GM12801 (cell line): Measurements from ENCODE around the gene PRADC1.

Experiments used
- CTCF ChIP-seq: IDR thresholded peaks from one replicate; pipeline ENCODE4 v1.5.1; 2011; ENCODE audit warnings: control low read depth; ENCODE audit not compliant: insufficient read length; ENCODE audit errors: extremely low read depth

The PRADC1 gene

GRCh38 chr2:73212448-73213176 is 20.4 kb downstream of the PRADC1 start:
- TF ChIP-seq CTCF: no peak

- no peak for TF ChIP-seq CTCF
Observed at GRCh38 chr2:73212098-73212447, 21.0 kb downstream of the PRADC1 start.

- no peak for TF ChIP-seq CTCF
Observed at GRCh38 chr2:73210696-73211095, 22.3 kb downstream of the PRADC1 start.

GRCh38 chr2:73210019-73210418 is 23.0 kb downstream of the PRADC1 start:
- no peak for TF ChIP-seq CTCF

- TF ChIP-seq CTCF: no peak
Observed at GRCh38 chr2:73208258-73208657, 24.8 kb downstream of the PRADC1 start.

- no peak for TF ChIP-seq CTCF
Observed at GRCh38 chr2:73205611-73206010, 27.4 kb downstream of the PRADC1 start.

- TF ChIP-seq CTCF: no peak
Observed at GRCh38 chr2:73203055-73203681, 29.9 kb downstream of the PRADC1 start.
